ENCODE results near the gene GDF10.
A peak's percentile ranks its signal among the peaks of the same experiment; 100 is the strongest.

GDF10 gene

GRCh38 chr10:47318706-47319105, 18.7 kb downstream of the GDF10 start:
- no peak overlapping the region for H3K4ac ChIP-seq (ENCODE audit: low read length)
- H2BK5ac ChIP-seq (ENCODE audit: low read length), result no peak overlapping the region
- H2BK12ac ChIP-seq (ENCODE audit: low read length), result no peak overlapping the region
- H2BK120ac ChIP-seq (ENCODE audit: low read depth, low read length), result no peak overlapping the region
- H3K4me1 ChIP-seq (ENCODE audit: control insufficient read depth in 2 of 2, insufficient read depth in 1 of 2, low read depth in 1 of 2, low read length in 2 of 2), result peaks cover 0 to 4% of the 10 kb centered on the region in 2 donors
- no peak overlapping the region for H3K4me3 ChIP-seq (ENCODE audit: low read length in 2 of 2)
- no peaks in the 10 kb centered on the region for H3K9me3 ChIP-seq (replicated peaks in 1 of 2; ENCODE audit: control insufficient read depth in 2 of 2, insufficient read depth in 1 of 2, low read depth in 1 of 2, low read length in 2 of 2)
- no peak overlapping the region for H2AFZ ChIP-seq (ENCODE audit: low read length)
- no peaks in the 10 kb centered on the region for H3K27me3 ChIP-seq (ENCODE audit: control insufficient read depth in 3 of 3, insufficient read depth in 3 of 3, low read depth in 1 of 3, low read length in 3 of 3)
- H4K91ac ChIP-seq (ENCODE audit: low read depth, low read length, poor library complexity), result no peak overlapping the region
- no CpG with 5 or more reads among the region's 9 CpGs for whole genome bisulfite sequencing, 2 donors (ENCODE audit: extremely low coverage in 2 of 2, insufficient read length in 2 of 2, insufficient replicate concordance in 1 of 2)
- H2BK15ac ChIP-seq (ENCODE audit: low read length), result no peak overlapping the region
- H3K79me1 ChIP-seq (ENCODE audit: low read depth, low read length), result no peaks in the 10 kb centered on the region
- H3K9ac ChIP-seq (ENCODE audit: low read depth, low read length, poor library complexity), result no peak overlapping the region
- H3K14ac ChIP-seq (ENCODE audit: low read length), result no peak overlapping the region
- DNase-seq (ENCODE audit: low spot score), result no peak
- no peak overlapping the region for H4K8ac ChIP-seq (ENCODE audit: low read depth, low read length)
- no peak overlapping the region for H3K23ac ChIP-seq (ENCODE audit: low read depth, low read length, poor library complexity)
- H3K18ac ChIP-seq (ENCODE audit: low read length), result no peak overlapping the region
- H3K27ac ChIP-seq (replicated peaks; ENCODE audit: low read length), result no peak overlapping the region
- H2AK5ac ChIP-seq (ENCODE audit: low read depth, low read length), result no peak overlapping the region
- no peak overlapping the region for H3K4me2 ChIP-seq (ENCODE audit: insufficient read depth, low read length, poor library complexity, severe bottlenecking)
- H3K36me3 ChIP-seq (replicated peaks in 1 of 2; ENCODE audit: control insufficient read depth in 2 of 2, insufficient read depth in 2 of 2, low read length in 2 of 2), result no peaks in the 10 kb centered on the region

- Histone ChIP-seq H3K23ac (ENCODE audit: low read depth, low read length, poor library complexity) (no peak overlapping the region), H3K9ac (ENCODE audit: low read depth, low read length, poor library complexity) (no peak overlapping the region), H2AK5ac (ENCODE audit: low read depth, low read length) (no peak overlapping the region), H3K4ac (ENCODE audit: low read length) (no peak overlapping the region), H2BK120ac (ENCODE audit: low read depth, low read length) (no peak overlapping the region), H3K27ac (replicated peaks; ENCODE audit: low read length) (no peak overlapping the region), H3K27me3 (ENCODE audit: control insufficient read depth in 3 of 3, insufficient read depth in 3 of 3, low read depth in 1 of 3, low read length in 3 of 3) (no peaks in the 10 kb centered on the region), H3K36me3 (replicated peaks in 1 of 2; ENCODE audit: control insufficient read depth in 2 of 2, insufficient read depth in 2 of 2, low read length in 2 of 2) (no peaks in the 10 kb centered on the region), H2BK12ac (ENCODE audit: low read length) (no peak overlapping the region), H2BK5ac (ENCODE audit: low read length) (no peak overlapping the region), H4K8ac (ENCODE audit: low read depth, low read length) (no peak overlapping the region), H3K4me1 (ENCODE audit: control insufficient read depth in 2 of 2, insufficient read depth in 1 of 2, low read depth in 1 of 2, low read length in 2 of 2) (peaks cover 0 to 4% of the 10 kb centered on the region in 2 donors), H3K9me3 (replicated peaks in 1 of 2; ENCODE audit: control insufficient read depth in 2 of 2, insufficient read depth in 1 of 2, low read depth in 1 of 2, low read length in 2 of 2) (no peaks in the 10 kb centered on the region), H3K4me2 (ENCODE audit: insufficient read depth, low read length, poor library complexity, severe bottlenecking) (no peak overlapping the region), H4K91ac (ENCODE audit: low read depth, low read length, poor library complexity) (no peak overlapping the region), H2AFZ (ENCODE audit: low read length) (no peak overlapping the region), H3K18ac (ENCODE audit: low read length) (no peak overlapping the region), H3K4me3 (ENCODE audit: low read length in 2 of 2) (no peak overlapping the region), H3K79me1 (ENCODE audit: low read depth, low read length) (no peaks in the 10 kb centered on the region), H2BK15ac (ENCODE audit: low read length) (no peak overlapping the region), H3K14ac (ENCODE audit: low read length) (no peak overlapping the region)
- no peak for DNase-seq (ENCODE audit: low spot score)
- WGBS, 2 donors (ENCODE audit: extremely low coverage in 2 of 2, insufficient read length in 2 of 2, insufficient replicate concordance in 1 of 2), result no CpG with 5 or more reads among the region's 8 CpGs
These were observed 19.8 kb downstream of the GDF10 start for GRCh38 chr10:47319784-47320183.

GRCh38 chr10:47320812-47321211, 20.8 kb downstream of the GDF10 start:
- Histone ChIP-seq H3K9me3 (replicated peaks in 1 of 2; ENCODE audit: control insufficient read depth in 2 of 2, insufficient read depth in 1 of 2, low read depth in 1 of 2, low read length in 2 of 2) (no peaks in the 10 kb centered on the region), H2BK5ac (ENCODE audit: low read length) (no peak overlapping the region), H3K27me3 (ENCODE audit: control insufficient read depth in 3 of 3, insufficient read depth in 3 of 3, low read depth in 1 of 3, low read length in 3 of 3) (no peaks in the 10 kb centered on the region), H3K4ac (ENCODE audit: low read length) (no peak overlapping the region), H3K23ac (ENCODE audit: low read depth, low read length, poor library complexity) (no peak overlapping the region), H4K8ac (ENCODE audit: low read depth, low read length) (no peak overlapping the region), H3K14ac (ENCODE audit: low read length) (no peak overlapping the region), H3K4me3 (ENCODE audit: low read length in 2 of 2) (no peak overlapping the region), H3K79me1 (ENCODE audit: low read depth, low read length) (no peaks in the 10 kb centered on the region), H2AK5ac (ENCODE audit: low read depth, low read length) (no peak overlapping the region), H3K9ac (ENCODE audit: low read depth, low read length, poor library complexity) (no peak overlapping the region), H3K4me2 (ENCODE audit: insufficient read depth, low read length, poor library complexity, severe bottlenecking) (no peak overlapping the region), H4K91ac (ENCODE audit: low read depth, low read length, poor library complexity) (no peak overlapping the region), H2AFZ (ENCODE audit: low read length) (no peak overlapping the region), H3K27ac (replicated peaks; ENCODE audit: low read length) (no peak overlapping the region), H2BK15ac (ENCODE audit: low read length) (no peak overlapping the region), H2BK12ac (ENCODE audit: low read length) (no peak overlapping the region), H3K4me1 (ENCODE audit: control insufficient read depth in 2 of 2, insufficient read depth in 1 of 2, low read depth in 1 of 2, low read length in 2 of 2) (peaks cover 0 to 4% of the 10 kb centered on the region in 2 donors), H2BK120ac (ENCODE audit: low read depth, low read length) (no peak overlapping the region), H3K18ac (ENCODE audit: low read length) (no peak overlapping the region), H3K36me3 (replicated peaks in 1 of 2; ENCODE audit: control insufficient read depth in 2 of 2, insufficient read depth in 2 of 2, low read length in 2 of 2) (no peaks in the 10 kb centered on the region)
- no CpG with 5 or more reads among the region's 6 CpGs for WGBS, 2 donors (ENCODE audit: extremely low coverage in 2 of 2, insufficient read length in 2 of 2, insufficient replicate concordance in 1 of 2)
- DNase-seq (ENCODE audit: low spot score), result no peak

GRCh38 chr10:47321521-47322195, 21.7 kb downstream of the GDF10 start:
- H3K4me3 ChIP-seq (ENCODE audit: low read length in 2 of 2), result no peak overlapping the region
- H3K9ac ChIP-seq (ENCODE audit: low read depth, low read length, poor library complexity), result no peak overlapping the region
- H3K14ac ChIP-seq (ENCODE audit: low read length), result no peak overlapping the region
- no peak overlapping the region for H3K4me2 ChIP-seq (ENCODE audit: insufficient read depth, low read length, poor library complexity, severe bottlenecking)
- no peak overlapping the region for H3K4ac ChIP-seq (ENCODE audit: low read length)
- WGBS, 2 donors (ENCODE audit: extremely low coverage in 2 of 2, insufficient read length in 2 of 2, insufficient replicate concordance in 1 of 2), result no CpG with 5 or more reads among the region's 8 CpGs
- no peak overlapping the region for H4K8ac ChIP-seq (ENCODE audit: low read depth, low read length)
- no peak overlapping the region for H2AFZ ChIP-seq (ENCODE audit: low read length)
- H3K36me3 ChIP-seq (replicated peaks in 1 of 2; ENCODE audit: control insufficient read depth in 2 of 2, insufficient read depth in 2 of 2, low read length in 2 of 2), result no peaks in the 10 kb centered on the region
- H2BK15ac ChIP-seq (ENCODE audit: low read length), result no peak overlapping the region
- H2BK120ac ChIP-seq (ENCODE audit: low read depth, low read length), result no peak overlapping the region
- H3K4me1 ChIP-seq (ENCODE audit: control insufficient read depth in 2 of 2, insufficient read depth in 1 of 2, low read depth in 1 of 2, low read length in 2 of 2), result peaks cover 0 to 4% of the 10 kb centered on the region in 2 donors
- no peak overlapping the region for H3K23ac ChIP-seq (ENCODE audit: low read depth, low read length, poor library complexity)
- no peak overlapping the region for H2BK12ac ChIP-seq (ENCODE audit: low read length)
- no peak overlapping the region for H4K91ac ChIP-seq (ENCODE audit: low read depth, low read length, poor library complexity)
- H2AK5ac ChIP-seq (ENCODE audit: low read depth, low read length), result no peak overlapping the region
- H3K9me3 ChIP-seq (replicated peaks in 1 of 2; ENCODE audit: control insufficient read depth in 2 of 2, insufficient read depth in 1 of 2, low read depth in 1 of 2, low read length in 2 of 2), result no peaks in the 10 kb centered on the region
- no peak overlapping the region for H2BK5ac ChIP-seq (ENCODE audit: low read length)
- H3K18ac ChIP-seq (ENCODE audit: low read length), result peak overlapping the region; percentile 8
- no peaks in the 10 kb centered on the region for H3K79me1 ChIP-seq (ENCODE audit: low read depth, low read length)
- H3K27ac ChIP-seq (replicated peaks; ENCODE audit: low read length), result no peak overlapping the region
- no peaks in the 10 kb centered on the region for H3K27me3 ChIP-seq (ENCODE audit: control insufficient read depth in 3 of 3, insufficient read depth in 3 of 3, low read depth in 1 of 3, low read length in 3 of 3)
- no peak for DNase-seq (ENCODE audit: low spot score)

Data from neuronal stem cell (in vitro differentiated cells).